Measurements from ENCODE around the gene TRMT112. TPM values are rescaled to one million over a fixed set of nuclear protein-coding genes. Genes with fewer than 3 reads are reported as not detected.

The TRMT112 gene
- total RNA-seq, 2 experiments from 2014 or later, result 205 to 322 TPM

DNA sequence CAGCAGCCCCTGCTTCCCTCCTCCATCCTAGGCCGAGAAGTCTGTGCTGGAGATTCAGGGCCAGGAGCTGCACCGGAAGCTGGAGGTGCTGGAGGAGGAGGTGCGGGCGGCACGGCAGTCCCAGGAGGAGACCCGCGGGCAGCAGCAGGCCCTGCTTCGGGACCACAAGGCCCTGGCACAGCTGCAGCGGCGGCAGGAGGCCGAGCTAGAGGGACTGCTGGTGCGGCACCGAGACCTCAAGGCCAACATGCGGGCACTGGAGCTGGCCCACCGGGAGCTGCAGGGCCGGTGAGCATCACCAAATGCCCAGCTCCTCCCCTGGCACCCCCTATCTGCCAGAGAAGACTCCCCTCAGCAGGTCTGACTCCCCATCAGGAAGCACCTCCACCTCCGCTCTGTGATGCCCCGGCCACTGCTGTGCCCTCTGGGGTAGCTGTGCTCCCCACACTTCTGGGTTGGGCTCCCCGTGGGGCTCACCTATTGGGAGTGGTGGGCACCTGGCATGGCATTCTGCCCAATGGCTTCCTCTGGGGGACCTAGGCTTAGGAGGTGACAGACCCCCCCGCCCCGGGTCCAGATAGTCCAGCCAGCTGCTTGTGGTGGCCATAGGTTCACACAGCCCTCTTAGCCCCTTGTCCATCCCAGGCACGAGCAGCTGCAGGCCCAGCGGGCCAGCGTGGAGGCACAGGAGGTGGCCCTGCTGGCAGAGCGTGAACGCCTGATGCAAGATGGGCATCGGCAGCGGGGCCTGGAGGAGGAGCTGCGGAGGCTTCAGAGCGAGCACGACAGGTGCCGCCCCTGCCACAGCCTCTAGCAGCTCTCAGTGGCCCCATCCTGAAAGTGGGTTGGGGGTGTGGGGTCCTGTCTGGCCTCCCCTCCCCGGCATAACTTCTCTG lies 35.0 kb upstream of the TRMT112 start:
- Histone ChIP-seq H3K9me2 (ENCODE audit: insufficient read depth, low read length) (no peaks in the 10 kb centered on the region), H3K9me3 (ENCODE audit: low read length) (no peaks in the 10 kb centered on the region), H3K4me1 (ENCODE audit: insufficient read depth, low read length, poor library complexity, severe bottlenecking) (peaks cover 17% of the 10 kb centered on the region), H3K4me2 (ENCODE audit: low read length) (no peak overlapping the region), H4K20me1 (ENCODE audit: insufficient read depth, low read length) (no peaks in the 10 kb centered on the region), H3K4me3 (ENCODE audit: low read depth, low read length, poor library complexity, severe bottlenecking) (no peak overlapping the region), H3K79me2 (ENCODE audit: insufficient read depth, low read depth, low read length) (no peaks in the 10 kb centered on the region), H3K27ac (ENCODE audit: low read depth, low read length, poor library complexity, severe bottlenecking) (no peak overlapping the region), H2AFZ (ENCODE audit: low read length) (no peak overlapping the region), H3K36me3 (ENCODE audit: insufficient read depth, low read length) (peaks cover 11% of the 10 kb centered on the region; the same call in 1 of the 2 replicates)
- DNase-seq (ENCODE audit: low spot score), result no peak
- intact Hi-C loops (cut with micrococcal nuclease; ENCODE audit: unreplicated experiment), result no loop called here
- no TSS peak for BruUV-seq (replicated peaks)
- ChIA-PET CTCF (ENCODE audit: unreplicated experiment) (interaction anchor here (0.5 kb wide), 1 partner anchor 709 kb away, joined by 3 read pairs; no protein-coding TSS in a partner anchor), POLR2A (interaction anchor here (0.5 kb wide), 1 partner anchor 43 kb away, joined by 4 read pairs; no protein-coding TSS in a partner anchor)
- no peak for TF ChIP-seq EZH2phosphoT487 (IDR thresholded peaks at IDR 0.05; ENCODE audit: borderline replicate concordance, low read depth, low read length)
- TF ChIP-seq, protein P1, sequence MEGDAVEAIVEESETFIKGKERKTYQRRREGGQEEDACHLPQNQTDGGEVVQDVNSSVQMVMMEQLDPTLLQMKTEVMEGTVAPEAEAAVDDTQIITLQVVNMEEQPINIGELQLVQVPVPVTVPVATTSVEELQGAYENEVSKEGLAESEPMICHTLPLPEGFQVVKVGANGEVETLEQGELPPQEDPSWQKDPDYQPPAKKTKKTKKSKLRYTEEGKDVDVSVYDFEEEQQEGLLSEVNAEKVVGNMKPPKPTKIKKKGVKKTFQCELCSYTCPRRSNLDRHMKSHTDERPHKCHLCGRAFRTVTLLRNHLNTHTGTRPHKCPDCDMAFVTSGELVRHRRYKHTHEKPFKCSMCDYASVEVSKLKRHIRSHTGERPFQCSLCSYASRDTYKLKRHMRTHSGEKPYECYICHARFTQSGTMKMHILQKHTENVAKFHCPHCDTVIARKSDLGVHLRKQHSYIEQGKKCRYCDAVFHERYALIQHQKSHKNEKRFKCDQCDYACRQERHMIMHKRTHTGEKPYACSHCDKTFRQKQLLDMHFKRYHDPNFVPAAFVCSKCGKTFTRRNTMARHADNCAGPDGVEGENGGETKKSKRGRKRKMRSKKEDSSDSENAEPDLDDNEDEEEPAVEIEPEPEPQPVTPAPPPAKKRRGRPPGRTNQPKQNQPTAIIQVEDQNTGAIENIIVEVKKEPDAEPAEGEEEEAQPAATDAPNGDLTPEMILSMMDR (conservative IDR thresholded peaks at IDR 0.05; ENCODE audit: low read length), result no peak

DNA sequence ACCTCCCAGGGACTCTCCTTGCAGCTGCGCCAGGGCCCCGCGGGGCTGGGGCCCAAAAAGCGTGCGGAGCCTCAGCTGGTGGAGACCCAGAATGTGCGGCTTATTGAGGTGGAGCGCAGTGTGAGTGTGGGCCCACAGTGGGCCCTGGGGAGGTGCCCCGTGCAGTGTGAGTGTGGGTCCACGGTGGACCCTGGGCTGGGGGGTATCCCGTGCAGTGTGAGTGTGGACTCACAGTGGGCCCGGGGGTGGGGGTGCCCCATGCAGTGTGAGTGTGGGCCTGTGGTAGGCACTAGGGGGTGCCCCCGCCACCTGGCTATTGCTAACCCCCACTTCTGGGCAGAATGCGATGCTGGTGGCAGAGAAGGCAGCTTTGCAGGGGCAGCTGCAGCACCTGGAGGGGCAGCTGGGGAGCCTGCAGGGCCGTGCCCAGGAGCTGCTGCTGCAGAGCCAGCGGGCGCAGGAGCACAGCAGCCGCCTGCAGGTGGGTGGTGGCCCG lies 33.8 kb upstream of the TRMT112 start:
- no peaks in the 10 kb centered on the region for H4K20me1 ChIP-seq (ENCODE audit: insufficient read depth, low read length)
- H3K9me2 ChIP-seq (ENCODE audit: insufficient read depth, low read length), result no peaks in the 10 kb centered on the region
- H3K9me3 ChIP-seq (ENCODE audit: low read length), result no peaks in the 10 kb centered on the region
- peaks cover 12% of the 10 kb centered on the region; the same call in 1 of the 2 replicates for H3K36me3 ChIP-seq (ENCODE audit: insufficient read depth, low read length)
- intact Hi-C loops (cut with micrococcal nuclease; ENCODE audit: unreplicated experiment), result no loop called here
- no peaks in the 10 kb centered on the region for H3K79me2 ChIP-seq (ENCODE audit: insufficient read depth, low read depth, low read length)
- ChIA-PET POLR2A (interaction anchor here (1.5 kb wide), 1 partner anchor 34 kb away, joined by 4 read pairs; the partner anchor contains the start of genes PRDX5 and TRMT112), CTCF (ENCODE audit: unreplicated experiment) (no interaction called here)
- no peak overlapping the region for H2AFZ ChIP-seq (ENCODE audit: low read length)
- no peak for TF ChIP-seq EZH2phosphoT487 (IDR thresholded peaks at IDR 0.05; ENCODE audit: borderline replicate concordance, low read depth, low read length)
- TF ChIP-seq, protein P1 (conservative IDR thresholded peaks at IDR 0.05; ENCODE audit: low read length), result no peak
- no peak overlapping the region for H3K27ac ChIP-seq (ENCODE audit: low read depth, low read length, poor library complexity, severe bottlenecking)
- peaks cover 17% of the 10 kb centered on the region for H3K4me1 ChIP-seq (ENCODE audit: insufficient read depth, low read length, poor library complexity, severe bottlenecking)
- no peak overlapping the region for H3K4me3 ChIP-seq (ENCODE audit: low read depth, low read length, poor library complexity, severe bottlenecking)
- BruUV-seq (replicated peaks), result no TSS peak
- H3K4me2 ChIP-seq (ENCODE audit: low read length), result no peak overlapping the region
- DNase-seq (ENCODE audit: low spot score), result no peak

All from OCI-LY7 (cell line).